CD4-positive, alpha-beta T cell treated with Interferon gamma for 1 hour (primary cell): ENCODE measurements around the gene EFNA3.
A peak's percentile ranks its signal among the peaks of the same experiment; 100 is the strongest.

ENCODE experiments used
- DNase-seq: peaks from one replicate; pipeline ENCODE4 v3.0.0-alpha.2; 2020

Gene EFNA3

DNA sequence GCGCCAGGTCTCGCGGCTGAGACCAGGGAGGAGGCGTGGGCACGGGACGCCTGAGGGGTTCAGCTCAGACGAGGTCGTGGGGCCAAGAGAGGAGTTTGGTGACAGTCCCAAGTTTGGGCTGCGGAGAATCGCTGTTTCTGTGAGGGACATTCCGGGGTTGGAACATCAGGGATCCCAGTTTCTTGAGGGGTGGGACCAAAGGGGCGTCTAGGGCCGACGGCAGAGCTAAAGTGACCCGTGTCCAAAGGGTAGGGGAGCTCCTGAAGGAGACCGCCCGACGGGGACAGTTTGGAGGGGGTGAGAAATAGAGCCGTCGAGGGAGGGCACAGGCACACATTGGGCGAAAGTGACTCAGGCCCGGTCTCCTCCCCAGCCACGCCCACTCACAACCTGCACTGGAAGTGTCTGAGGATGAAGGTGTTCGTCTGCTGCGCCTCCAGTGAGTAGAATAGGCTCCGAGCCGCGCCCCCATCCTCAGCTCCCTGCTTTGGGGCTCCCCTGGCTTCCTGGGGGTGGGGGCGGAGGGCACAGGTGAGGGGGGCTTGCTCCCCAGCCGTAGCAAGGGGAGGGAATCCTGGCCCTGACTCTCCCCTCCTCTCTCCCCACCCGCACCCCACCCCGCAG is 7.0 kb downstream of the EFNA3 start:
- peak; percentile 69 for DNase-seq

DNA sequence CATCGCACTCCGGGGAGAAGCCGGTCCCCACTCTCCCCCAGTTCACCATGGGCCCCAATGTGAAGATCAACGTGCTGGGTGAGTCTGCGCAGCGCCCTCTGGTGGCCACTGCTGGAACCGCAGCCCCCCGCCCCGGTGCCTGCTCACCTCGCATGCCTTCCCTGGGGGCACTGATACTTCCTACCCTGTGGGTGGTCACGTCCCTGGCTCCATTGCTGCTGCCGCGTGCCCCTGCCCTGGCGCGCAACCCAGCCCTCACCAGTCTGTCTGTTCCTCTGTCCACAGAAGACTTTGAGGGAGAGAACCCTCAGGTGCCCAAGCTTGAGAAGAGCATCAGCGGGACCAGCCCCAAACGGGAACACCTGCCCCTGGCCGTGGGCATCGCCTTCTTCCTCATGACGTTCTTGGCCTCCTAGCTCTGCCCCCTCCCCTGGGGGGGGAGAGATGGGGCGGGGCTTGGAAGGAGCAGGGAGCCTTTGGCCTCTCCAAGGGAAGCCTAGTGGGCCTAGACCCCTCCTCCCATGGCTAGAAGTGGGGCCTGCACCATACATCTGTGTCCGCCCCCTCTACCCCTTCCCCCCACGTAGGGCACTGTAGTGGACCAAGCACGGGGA is 7.6 kb downstream of the EFNA3 start:
- DNase-seq, result peak; percentile 75

DNA sequence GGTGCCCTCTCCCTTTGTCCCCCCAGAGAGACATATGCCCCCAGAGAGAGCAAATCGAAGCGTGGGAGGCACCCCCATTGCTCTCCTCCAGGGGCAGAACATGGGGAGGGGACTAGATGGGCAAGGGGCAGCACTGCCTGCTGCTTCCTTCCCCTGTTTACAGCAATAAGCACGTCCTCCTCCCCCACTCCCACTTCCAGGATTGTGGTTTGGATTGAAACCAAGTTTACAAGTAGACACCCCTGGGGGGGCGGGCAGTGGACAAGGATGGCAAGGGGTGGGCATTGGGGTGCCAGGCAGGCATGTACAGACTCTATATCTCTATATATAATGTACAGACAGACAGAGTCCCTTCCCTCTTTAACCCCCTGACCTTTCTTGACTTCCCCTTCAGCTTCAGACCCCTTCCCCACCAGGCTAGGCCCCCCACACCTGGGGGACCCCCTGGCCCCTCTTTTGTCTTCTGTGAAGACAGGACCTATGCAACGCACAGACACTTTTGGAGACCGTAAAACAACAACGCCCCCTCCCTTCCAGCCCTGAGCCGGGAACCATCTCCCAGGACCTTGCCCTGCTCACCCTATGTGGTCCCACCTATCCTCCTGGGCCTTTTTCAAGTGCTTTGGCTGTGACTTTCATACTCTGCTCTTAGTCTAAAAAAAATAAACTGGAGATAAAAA is 8.4 kb downstream of the EFNA3 start:
- no peak for DNase-seq

DNA sequence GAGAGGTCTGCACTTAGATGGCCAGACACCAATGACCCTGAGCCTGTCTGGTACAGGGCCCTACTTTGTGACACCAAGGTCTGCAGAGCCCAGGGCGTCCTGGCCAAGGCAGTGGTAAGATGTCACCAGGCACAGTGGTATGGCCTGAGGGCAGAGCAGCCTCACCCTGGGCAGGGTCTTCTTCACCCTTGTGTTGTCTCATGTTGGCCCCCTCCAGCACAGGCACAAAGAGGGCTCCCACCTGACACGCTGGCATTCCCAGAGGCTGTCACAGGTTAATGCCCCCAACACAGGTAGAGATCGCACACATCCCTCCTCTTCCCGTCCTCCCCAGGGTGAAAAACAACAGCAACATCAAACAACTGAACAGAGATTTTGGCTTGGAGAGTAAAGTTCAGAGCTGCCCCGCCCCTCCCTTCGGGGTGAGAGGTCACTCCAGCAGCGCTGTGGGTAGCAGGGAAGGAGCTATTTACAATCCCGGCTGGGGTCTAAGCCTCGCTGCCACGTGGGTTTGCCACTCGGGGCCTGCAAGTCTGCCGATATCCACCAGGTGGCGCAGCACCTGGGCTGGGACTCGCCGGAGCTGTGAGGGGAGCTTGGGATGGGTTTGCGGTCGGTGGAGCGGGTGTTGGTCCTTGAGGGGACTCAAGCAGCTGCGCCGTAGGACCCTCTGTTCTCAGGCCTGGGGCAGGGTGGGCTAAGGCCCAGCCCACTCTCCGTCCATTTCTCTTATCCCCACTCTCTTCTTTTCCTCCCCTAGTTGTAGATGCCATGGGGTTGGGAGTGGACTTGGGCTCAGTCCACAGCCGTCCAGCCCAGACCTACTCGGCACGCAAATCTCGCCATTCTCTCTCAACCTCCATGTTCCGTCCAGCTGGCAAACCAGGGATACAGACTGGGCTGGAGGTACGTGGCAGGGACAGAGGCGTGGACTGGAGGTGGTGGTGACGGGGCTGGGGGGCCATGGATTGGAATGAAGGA is 12.7 kb downstream of the EFNA3 start:
- peak; percentile 72 for DNase-seq

DNA sequence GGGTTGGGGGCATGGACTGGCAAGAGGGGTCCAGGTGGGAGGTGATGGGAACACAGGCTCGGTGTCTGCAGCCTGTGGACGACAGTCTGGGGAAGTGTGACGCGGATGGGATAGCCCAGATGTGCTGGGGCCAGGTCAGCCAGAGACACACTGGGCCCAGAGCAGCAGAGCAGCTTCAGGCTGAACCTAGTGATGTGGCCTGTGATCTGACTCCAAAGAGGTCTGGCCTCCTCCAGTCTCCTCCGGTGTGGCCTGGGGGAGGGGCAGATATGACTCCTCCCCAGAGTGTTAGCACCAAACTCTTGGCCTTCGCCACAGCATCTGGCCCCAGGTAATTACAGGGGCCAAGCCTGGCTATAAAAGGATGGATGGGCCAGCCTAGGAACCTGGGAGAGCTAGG is 13.5 kb downstream of the EFNA3 start:
- DNase-seq, result no peak

DNA sequence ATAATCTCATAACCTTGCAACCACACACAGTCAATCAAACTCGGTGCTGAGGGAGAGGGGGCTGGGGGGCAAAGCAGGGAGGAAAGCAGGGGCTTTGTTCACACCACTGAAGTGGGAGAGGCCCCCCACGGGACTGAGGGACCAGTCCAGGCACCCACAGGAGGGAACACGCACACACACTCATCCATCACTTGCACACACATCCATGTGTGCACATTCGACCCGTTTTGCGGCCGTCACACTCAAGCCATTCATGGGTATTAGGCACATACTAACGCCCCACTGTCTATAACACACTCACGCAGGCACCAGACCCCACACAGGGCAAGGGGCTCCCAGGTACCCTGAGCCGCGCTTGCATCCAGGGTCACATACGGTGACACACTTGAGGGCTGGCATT is 14.0 kb downstream of the EFNA3 start:
- no peak for DNase-seq

DNA sequence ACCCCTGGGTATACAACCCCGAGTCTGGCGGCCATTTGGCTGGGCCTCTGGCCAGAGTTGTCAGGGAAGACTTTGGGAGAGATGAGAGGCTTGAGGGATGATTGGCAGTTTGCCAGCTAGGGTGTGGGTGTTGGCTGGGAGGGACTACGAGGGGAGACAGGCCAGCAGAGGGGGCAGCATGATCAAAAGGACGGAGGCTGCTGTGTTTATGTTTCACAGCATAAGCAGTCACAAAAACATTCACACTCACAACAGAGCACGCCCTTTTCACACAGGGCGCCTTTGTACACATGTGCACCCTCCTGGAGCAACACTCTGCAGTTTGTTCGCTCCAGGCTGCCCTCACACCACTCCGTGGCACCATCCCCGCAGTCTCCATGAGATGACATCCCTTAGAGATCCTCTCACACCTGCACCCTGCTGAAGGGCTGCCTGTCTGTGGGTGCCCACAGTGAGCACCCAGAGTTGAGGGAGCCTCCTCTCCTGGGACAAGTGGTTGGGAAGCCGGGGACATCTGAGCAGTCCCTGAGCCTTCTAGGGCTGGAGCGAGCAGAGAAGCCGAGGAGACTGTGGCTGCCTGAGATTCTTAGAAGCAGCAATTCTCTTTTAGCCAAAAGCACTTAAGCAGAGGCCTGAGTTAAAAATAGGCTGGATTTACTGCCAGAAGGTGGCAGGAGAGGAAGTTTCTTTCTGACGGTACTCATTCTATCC is 15.4 kb downstream of the EFNA3 start:
- DNase-seq, result no peak

DNA sequence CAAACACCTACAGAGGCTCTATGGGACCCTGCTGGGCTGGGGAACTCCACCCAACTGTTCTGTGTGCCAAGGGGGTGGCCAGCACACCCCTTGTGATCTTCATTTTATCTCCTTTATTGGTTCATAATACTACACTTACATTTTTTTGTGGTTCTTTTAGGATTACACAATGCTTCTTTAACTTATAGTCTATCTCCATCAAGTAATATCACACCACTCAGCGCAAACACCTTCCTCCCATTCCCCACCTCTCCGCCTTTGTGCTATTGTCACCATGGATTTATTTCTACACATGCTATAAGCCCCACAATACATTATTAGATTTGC is 15.9 kb downstream of the EFNA3 start:
- DNase-seq, result no peak

DNA sequence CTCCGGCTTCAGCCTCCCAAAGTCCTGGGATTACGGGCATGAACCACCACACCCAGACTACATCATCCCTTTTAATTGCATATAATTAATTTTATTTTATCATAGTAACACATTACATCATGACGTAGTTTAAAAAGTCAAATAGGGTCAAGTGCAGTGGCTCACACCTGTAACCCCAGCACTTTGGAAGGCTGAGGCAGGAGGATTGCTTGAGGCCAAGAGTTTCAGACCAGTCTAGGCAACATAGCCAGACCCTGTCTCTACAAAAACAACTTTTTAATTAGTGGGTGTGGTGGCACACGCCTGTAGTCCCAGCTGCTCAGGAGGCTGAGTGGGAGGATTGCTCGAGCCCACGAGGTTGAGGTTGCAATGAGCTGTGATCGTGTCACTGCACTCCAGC is 20.7 kb downstream of the EFNA3 start:
- DNase-seq, result no peak

DNA sequence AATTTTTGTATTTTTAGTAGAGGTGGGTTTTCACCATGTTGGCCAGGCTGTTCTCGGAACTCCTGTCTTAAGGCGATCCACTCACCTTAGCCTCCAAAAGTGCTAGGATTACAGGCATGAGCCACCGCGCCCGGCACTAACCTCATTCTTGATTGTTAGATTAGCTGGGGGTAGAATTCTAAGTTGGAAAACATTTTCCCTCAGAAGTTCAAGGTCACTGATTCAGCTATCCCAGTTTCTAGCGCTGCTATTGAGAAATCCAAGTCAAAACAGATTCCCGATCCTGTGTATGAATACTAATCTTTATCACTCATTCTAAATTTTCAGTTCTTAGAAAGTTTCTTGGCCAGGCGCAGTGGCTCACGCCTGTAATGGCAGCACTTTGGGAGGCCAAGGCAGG is 24.7 kb downstream of the EFNA3 start:
- no peak for DNase-seq

DNA sequence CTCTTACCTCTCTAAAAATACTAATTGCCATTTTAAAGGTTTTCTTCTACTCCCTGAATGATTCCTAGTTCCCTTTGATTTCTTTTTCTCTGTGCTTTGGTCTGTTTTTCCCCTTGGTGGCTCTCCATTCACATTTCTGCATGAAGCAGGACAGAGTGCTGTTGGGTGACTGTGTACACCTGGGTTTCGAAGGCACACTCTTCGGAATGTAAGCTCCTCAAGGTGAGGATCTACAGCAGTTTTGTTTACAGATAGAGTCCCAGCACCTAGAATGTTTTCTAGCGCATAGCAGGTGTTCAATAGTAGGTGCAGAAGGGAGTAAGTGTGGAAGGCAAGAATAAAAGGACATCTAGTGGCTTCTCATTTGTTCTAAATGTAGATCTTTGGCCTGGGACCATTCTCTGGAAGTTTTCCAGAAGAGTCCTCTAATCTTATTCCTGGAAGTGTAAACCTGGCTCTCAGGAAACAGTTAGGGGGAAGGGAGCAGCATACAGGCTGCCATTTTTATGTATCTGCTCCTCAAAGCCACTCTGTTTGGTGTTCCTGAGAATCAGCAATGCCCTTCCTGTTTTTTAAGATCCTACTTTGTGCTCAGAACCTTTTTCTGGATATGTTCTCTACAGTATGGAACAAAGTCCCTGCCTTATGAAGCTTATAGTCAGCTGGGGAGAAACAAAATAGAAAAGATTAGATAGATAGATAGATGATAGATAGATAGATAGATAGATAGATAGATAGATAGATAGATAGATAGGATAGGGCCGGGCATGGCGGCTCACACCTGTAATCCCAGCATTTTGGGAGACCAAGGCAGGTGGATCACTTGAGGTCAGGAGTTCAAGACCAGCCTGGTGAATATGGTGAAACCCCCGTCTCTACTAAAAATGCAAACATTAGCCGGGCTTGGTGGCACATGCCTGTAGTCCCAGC is 26.2 kb downstream of the EFNA3 start:
- DNase-seq, result no peak

DNA sequence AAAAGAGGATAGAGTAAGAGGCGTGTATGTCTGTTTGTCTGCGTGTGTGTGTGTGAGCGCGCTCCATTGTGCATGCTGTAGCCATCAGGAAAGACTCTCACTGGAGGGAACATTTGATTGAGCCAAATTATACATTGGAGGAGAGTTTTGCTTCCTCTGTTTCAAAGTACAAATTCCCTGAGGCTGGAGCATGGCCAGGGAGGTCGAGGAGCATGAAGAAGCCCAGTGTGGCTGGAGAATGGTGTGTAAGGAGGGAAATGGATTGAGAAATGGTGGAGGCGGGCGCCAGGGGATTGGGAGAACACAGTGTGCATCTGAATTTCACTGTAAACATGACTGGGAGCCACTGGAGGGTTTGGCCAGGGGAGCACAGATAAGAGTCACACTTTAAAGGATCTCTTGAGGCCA is 27.0 kb downstream of the EFNA3 start:
- no peak for DNase-seq

DNA sequence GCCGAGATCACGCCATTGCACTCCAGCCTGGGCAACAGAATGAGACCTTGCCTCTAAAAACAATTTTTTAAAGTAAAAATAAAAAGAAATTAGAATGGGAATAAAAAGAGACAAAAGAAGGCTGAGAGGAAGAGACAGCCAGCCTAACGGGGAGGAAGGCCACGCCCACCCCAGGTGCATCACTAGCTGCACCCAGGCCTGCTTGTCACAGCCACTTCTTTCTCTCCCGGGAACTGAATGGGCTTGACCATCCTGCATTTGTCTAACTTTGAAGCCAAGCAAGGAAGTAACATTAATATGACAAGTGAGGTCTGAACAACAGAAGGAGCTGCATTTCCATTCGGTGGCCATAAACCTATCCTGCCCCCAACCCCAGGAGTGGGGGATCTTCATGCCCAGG is 28.2 kb downstream of the EFNA3 start:
- no peak for DNase-seq

DNA sequence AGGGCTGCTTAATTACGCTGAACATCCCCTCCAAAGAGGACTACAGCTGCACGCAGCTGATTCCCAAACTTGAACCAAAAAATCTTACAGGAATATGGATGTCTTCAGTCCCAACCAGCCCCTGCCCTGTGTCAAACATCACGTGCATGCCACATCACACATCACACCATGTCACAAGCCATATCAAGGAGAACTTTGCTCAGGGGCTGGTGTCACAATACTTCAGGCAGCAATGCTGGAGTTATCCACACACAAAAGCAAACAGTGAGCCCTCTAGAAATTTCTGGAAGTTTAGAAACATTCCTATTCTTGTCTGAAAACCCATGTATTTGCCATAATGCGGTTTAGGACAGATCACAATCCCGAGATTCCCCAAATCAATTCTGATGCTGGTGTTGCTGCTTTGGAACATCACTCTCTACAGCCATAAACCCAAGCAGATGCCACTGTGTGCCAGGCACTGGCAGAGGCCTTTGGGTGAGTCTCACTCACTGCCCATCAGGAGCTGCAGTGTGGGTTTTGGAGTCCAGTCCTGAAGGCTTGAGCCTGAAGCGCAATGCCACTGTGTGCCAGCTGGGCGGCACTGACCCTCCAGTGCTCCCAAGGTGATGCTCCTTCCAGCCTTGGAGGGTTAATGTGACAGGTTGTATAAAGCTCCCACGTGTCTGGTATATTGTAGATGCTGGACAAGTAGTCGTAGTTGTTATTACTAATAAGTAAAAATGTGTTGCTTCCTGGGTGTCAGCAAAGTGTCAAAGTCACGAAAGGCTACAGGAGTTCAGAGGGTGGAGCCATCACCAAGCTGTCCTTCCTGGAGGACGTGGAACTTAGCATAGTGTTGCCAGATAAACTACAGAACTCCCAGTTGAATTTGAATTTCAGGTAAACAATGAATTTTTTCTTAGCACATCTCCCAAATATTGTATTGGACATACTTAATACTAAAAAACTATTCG is 28.9 kb downstream of the EFNA3 start:
- no peak for DNase-seq

DNA sequence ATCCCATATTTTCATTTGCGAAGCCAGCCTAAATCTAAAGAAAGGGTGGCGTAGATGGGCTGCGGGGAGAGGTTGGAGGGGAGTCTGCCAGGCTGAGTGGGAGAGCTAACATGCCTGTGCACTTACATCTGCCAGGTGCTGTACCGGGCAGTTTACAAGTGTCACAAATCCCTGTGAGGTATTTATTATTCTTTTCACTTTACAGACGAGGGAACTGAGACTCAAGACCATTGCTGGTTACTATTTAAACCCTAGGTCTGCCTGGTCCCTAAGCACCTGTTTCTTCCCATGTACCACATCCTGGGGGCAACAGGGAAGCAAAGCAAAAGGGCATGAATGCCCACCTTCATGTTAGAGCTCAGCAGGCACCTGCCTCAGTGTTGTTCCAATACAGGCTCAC is 29.7 kb downstream of the EFNA3 start:
- DNase-seq, result no peak

DNA sequence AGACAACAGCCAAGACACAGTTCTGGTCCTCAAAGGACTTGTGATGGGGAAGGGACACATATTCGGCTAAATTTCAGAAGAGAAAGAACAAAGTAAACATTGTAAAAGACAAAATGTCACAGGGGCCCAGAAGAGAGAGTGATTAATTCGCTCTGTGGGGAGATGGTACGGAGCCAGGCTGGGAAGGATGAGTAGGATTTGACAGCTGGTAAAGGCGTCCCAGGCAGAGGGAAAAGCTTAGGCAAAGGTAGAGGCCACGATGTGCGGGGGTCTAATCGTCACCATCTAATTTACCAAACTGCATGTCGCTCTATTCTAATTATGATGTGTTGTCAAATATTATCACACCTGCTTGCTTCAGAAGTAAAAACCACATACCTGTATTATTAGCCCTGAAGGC is 31.7 kb downstream of the EFNA3 start:
- no peak for DNase-seq

DNA sequence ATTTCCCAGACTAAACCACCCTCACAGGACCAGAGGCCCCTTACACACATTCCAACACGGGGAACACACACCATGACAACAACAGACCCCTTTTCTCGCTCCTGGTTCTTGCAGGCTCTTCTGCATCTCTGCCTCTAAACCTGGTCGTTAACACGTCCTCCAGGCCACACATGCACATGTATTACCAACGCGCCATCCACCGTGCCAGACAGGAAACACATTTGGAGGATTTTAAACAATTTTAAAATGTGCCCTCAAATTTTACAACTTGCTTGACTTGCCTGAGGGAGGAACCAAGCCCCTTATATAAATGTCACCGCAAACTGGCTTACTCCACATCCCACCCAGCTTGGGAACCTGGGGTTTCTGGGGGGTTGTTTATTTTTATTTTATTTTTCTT is 32.2 kb downstream of the EFNA3 start:
- DNase-seq, result no peak

DNA sequence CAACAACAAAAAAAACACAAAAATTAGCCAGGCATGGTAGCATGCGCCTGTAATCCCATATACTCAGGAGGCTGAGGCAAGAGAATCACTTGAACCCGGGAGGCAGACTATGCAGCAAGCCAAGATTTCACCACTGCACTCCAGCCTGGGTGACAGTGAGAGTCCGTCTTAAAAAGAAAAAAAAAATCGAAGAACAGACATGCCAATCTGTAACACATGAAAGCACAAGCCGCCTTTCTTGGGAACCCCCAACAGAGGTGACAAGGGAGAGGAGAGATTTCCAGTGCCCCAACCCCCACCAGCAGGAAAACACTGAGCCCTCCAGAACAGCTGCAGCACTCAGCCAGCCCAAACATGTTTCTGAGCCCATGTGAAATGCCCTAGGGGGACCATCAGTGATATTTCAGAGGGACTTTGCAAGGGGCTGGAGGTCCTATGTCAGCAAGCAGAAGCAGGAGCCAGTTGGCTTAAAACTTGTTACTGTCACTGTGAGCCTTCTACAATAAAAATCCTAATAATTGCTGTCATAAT is 34.9 kb downstream of the EFNA3 start:
- no peak for DNase-seq

DNA sequence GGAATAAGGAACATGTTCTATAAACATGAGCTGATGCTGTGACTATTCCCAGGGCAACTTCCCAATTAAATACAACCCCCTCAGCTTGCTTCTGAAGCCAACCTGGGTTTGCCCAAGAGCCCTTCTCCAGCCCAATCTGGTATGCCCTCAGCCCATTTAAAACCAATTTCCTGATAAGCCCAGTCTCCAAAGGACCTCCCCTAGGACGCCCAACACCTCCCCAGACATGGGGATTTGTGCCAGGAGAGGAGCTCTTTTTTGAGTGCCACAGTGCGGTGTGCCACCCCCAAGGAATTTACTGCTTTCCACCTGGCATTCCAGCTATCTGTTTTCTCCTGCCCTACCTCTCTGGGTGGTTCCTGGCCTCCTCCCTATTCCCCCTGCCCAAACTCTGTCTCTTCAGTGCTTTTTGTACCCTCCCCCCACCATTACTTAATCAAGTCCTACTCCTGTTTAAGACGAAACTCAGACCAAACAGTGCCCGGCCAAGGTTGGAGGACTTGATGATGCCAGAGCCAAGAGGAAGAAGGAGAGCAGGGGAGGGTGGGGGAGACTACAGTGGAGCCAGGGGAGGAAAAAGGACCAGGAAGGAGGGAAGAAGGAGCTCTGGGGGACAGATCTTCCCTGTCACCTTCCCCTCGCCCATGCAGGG is 37.6 kb downstream of the EFNA3 start:
- DNase-seq, result no peak

DNA sequence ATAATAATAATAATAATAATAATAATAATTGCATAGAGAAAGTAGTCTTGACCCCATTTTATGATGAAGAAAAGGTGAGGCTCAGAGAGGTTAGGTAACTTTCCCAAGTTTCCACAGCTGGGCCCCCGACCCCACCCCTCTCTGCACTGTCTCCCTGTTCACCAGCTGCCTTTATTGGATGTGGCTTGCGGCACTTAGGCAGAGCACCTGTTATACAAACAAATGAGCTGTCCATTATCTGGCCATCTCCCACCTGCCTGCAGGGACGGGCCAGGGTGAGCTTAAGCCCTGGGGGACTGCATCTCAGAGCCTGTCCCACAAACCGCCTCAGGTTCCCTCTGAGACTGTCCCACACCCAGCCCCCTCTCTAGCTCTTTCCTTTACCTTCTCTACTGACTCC is 39.0 kb downstream of the EFNA3 start:
- DNase-seq, result no peak
